Erythroblast (primary cell): Measurements from ENCODE around the gene AFAP1L2.

ENCODE experiments used
- GATA1 ChIP-seq: IDR thresholded peaks from 2 replicates; pipeline ENCODE4 v1.6.1; 2011; ENCODE audit warnings: low read depth, mild to moderate bottlenecking, control low read depth, low read length, moderate library complexity
- POLR2A ChIP-seq: IDR thresholded peaks from 2 replicates; pipeline ENCODE4 v1.6.1; 2011; ENCODE audit warnings: mild to moderate bottlenecking, low read length

DNA sequence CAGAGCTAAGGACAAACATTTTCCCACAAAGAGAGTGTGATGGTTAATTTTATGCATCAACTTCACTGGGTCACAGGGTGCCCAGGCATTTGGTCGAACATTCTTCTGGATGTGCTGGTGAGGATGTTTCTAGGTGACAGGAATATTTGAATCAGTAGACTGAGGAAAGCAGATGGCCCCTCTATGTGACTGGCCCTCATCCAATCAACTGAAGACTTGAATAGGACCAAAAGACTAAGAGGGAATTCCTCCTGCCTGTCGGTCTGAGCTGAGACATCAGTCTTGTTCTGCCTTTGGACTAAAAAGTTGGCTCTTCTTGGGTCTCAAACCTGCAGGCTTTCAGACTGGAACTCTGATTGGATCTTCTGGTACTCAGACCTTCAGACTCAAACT is 44.4 kb downstream of the AFAP1L2 start:
- TF ChIP-seq POLR2A = no peak
- no peak for TF ChIP-seq GATA1
